Hematopoietic multipotent progenitor cell treated with erythropoietin and hydrocortisone succinate and interleukin-3 and kit ligand, for 15 days (in vitro differentiated cells): ENCODE data around the gene LRRC26.

Experiments used
- DNase-seq: peaks from one replicate; pipeline ENCODE4 v3.0.0-alpha.2; 2015; ENCODE audit warnings: low spot score

Gene LRRC26

DNA sequence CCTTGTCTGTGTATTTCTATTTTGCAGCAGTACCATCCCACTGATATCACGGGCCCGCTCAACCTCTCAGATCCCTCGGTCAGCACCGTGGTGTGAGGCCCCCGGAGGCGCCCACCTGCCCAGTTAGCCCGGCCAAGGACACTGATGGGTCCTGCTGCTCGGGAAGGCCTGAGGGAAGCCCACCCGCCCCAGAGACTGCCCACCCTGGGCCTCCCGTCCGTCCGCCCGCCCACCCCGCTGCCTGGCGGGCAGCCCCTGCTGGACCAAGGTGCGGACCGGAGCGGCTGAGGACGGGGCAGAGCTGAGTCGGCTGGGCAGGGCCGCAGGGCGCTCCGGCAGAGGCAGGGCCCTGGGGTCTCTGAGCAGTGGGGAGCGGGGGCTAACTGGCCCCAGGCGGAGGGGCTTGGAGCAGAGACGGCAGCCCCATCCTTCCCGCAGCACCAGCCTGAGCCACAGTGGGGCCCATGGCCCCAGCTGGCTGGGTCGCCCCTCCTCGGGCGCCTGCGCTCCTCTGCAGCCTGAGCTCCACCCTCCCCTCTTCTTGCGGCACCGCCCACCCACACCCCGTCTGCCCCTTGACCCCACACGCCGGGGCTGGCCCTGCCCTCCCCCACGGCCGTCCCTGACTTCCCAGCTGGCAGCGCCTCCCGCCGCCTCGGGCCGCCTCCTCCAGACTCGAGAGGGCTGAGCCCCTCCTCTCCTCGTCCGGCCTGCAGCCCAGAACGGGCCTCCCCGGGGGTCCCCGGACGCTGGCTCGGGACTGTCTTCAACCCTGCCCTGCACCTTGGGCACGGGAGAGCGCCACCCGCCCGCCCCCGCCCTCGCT is 1.9 kb downstream of the LRRC26 start:
- no peak for DNase-seq

DNA sequence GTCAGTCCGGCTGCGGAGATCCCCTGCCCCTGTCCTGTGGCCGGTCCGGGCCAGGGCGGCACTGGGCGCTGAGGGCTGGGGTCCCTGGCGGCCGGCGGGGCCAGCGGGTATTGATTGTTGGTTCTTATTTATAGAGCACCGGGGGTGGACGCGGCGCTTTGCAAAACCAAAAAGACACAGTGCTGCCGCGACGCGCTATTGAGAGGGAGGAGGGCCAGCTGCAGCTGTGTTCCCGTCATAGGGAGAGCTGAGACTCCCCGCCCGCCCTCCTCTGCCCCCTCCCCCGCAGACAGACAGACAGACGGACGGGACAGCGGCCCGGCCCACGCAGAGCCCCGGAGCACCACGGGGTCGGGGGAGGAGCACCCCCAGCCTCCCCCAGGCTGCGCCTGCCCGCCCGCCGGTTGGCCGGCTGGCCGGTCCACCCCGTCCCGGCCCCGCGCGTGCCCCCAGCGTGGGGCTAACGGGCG is 2.5 kb downstream of the LRRC26 start:
- DNase-seq, result no peak

DNA sequence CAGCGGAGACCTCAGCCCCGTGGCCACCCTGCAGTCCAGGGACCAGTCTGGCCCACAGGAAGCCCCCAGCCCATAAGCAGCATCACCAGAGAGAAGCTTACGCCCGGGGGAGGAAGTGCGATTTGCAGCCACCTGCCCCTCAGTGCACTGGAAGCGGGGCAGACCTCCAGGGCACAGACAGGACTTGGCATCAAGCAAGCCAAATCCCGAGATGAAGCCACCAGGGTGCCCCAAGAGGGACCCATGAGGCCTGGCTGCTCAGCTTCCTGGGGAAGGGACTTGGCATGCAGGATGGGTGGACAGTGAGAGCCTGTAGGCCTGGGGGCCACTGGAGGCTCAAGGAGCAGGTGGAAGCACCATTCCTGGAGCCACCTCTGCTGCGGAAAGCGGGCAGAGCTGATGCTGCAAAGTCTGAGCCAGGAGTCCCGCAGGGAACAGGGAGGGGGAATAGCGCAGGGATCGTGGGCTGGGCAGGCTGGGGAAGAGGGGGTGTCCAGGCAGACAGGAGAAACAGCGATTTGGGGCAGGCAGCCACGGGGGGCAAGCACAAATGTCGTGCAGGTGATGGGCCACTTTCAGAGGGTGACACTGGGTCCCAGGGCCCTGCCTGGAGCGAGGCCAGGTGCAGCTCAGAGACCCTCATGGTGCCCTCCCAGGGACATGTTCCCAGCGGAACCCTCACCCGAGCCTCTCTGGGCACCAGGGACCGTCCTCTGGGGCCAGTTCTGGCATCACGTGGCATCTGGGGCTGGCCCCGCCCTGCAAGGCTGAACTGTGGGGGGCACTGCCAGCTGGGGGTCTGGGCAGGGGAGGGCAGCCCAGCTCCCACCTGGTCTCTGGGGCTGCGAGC is 3.2 kb downstream of the LRRC26 start:
- no peak for DNase-seq

DNA sequence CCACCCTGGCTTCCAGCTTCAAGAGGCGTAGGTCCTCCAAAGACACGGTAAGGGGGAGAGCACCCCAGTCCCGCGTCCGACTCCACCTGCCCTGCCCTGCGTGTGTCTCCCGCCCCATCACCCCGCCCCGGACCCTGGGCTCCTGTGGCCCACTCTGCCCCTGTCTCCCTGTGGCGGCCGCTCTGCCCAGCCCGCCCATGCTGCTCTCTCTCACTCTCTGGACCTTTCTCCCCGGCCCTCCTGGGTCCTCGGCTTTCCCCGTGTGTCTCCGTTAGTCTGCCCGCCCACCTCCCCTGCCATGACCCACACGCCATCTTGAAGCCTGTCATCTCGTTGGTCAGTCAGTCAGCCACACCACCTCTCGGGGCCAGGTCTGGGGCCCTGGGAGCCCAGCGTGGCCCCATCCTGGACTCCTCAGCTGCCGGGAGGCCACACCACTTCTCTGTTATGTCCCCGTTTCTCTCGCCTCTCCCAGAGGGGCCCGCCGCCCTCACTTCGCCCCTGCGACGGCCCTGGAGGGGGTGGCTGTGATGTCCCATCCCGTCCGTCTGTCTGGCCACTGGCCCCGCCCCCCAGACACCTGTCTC is 4.5 kb downstream of the LRRC26 start:
- DNase-seq, result no peak

DNA sequence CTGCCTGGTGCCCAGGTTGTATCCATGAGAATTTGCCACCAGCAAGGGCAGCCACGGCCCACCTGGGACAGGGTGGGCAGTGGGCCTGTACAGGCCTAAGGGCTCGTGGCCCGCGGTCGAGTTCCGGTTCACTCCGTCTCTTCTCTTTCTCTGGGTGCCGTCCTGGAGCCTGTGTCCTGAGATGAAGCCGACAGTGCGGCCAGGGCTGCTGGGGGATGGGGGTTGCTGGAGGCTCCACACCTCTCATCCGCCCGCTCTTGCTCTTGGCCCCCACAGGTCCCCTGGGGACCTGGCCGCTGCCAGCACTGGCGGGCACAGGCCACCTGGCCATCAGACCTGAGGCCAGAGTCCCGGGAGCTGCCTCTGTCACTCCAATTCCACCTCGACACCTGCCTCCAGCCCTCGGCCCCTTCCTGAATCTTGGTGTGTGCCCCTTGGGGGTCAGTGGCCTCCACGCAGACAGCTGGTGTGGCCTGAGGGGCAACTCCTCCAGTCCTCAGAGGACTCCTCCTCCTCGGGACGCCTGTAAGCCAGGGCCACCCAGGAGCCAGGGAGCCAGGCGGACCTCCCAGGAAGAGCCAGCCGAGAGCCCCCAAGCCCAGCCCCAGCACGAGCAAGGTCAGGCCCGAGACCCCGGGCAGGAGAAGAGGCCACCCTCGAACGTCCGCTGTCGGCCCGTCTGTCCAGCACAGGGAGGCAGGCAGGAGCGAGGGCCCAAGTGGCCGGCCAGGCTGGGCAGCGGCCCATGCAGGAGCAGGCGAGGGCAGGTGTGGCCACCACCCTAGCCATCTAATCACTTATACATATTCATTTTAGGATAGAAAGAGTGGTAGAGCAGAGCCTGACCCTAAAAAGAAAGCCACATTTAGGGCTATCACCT is 5.2 kb downstream of the LRRC26 start:
- no peak for DNase-seq

DNA sequence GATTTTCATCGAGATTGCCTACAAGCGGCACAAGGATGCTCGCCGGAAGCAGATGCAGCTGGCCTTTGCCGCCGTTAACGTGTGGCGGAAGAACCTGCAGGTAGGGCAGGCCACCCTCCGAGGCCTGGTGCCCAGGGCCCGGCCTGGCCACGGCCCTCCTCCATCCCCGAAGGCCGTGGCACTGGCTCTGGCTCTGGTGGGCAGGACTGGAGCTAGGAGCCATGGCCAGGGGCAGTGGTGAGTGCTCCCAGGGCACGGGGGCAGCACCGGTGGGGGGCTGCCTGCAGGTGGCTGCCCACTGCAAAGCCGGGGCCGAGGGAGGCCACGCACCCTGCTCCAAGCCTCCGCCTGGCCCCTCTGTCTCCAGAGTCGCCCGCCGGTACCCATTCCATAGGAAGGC is 6.0 kb downstream of the LRRC26 start:
- DNase-seq, result no peak

DNA sequence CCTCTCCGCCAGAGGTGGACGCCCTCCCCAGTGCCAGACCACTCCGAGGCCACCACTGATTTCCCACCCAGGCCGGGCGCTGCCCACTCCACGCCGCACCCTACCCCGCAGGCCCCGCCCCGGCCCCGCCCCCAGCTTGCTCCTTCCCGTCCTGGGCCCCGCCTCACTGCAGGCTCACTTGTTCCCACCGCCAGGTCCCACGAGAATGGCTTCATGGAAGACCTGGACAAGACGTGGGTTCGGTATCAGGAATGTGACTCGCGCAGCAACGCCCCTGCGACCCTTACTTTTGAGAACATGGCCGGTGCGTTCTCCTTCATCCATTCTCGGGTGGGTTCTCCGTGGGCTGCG is 6.5 kb downstream of the LRRC26 start:
- DNase-seq, result no peak

DNA sequence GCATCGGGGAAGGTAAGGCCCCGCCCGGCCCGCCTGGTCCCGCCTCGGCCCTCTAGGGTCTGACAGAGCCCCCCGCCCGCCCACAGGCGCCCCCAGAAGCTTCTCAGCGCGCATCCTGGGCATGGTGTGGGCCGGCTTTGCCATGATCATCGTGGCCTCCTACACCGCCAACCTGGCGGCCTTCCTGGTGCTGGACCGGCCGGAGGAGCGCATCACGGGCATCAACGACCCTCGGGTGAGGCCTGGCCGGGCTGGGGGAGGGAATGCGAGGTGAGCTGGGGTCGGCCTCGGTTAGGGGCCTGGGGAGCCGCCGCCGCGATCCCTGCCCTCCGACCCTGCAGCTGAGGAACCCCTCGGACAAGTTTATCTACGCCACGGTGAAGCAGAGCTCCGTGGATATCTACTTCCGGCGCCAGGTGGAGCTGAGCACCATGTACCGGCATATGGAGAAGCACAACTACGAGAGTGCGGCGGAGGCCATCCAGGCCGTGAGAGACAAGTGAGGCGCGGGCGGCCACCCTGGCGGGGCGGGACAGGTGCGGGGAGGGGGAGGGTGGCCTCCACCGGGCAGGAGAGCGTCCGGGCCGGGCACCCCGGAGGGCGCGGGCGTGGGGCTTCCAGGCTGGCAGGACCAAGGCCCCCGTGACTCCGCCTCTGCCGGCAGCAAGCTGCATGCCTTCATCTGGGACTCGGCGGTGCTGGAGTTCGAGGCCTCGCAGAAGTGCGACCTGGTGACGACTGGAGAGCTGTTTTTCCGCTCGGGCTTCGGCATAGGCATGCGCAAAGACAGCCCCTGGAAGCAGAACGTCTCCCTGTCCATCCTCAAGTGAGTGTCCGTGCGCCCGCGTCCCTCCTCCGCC is 7.1 kb downstream of the LRRC26 start:
- no peak for DNase-seq

DNA sequence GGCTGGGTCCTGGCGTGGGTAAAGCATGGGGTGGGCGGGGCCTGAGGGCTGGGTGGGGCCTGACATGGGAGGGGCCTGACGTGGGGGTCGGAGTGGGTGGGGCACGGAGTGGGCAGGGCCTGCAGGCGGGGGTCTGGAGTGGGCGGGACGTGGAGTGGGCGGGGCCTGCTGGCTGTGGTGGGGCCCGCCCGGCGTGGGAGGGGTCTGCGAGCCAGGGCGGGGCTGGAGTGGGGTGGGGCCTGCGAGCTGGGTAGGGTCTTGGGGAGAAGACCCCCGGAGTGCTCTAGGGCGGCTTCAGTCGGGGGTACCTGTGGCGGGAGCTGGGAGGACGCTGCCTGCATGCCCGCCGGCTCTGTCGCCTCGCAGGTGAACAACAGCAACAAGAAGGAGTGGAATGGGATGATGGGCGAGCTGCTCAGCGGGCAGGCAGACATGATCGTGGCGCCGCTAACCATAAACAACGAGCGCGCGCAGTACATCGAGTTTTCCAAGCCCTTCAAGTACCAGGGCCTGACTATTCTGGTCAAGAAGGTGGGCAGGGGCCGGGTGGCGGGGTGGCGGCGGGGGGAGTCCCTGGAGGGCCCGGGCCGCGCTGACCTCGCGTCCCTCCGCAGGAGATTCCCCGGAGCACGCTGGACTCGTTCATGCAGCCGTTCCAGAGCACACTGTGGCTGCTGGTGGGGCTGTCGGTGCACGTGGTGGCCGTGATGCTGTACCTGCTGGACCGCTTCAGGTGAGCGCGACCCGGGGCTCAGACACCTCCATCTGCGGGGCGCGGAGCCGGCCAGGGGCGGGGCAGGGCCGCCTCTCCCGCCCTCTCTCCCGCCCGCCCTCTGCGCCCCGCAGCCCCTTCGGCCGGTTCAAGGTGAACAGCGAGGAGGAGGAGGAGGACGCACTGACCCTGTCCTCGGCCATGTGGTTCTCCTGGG is 8.0 kb downstream of the LRRC26 start:
- no peak for DNase-seq

DNA sequence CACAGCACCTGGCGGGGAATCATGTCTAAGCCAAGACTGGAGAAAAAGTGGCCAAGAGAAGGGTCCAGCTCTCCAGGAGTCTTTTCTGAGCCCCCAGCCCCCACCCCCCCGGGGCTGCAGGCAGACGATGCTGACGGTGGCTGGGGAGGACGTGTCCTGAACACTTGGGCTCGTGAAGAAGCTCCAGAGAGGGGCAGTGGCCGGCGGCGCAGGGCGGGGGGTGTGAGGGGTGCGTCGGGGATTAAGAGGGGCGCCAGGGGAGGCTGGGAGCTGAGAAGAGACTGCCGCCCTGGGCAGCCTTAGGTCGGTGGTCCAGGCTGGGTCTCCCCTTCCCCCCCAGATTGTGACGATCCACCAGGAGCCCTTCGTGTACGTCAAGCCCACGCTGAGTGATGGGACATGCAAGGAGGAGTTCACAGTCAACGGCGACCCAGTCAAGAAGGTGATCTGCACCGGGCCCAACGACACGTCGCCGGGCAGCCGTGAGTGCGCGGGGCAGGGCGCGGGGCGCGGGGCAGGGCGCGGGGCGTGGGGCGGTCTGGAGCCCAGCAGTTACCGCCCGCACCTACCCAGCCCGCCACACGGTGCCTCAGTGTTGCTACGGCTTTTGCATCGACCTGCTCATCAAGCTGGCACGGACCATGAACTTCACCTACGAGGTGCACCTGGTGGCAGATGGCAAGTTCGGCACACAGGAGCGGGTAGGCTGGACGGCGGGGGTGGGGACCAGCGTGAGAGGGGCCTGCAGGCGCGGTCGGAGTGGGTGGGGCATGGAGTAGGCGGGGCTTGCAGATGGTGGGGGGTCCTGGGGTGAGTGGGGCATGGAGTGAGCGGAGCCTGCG is 8.9 kb downstream of the LRRC26 start:
- no peak for DNase-seq

DNA sequence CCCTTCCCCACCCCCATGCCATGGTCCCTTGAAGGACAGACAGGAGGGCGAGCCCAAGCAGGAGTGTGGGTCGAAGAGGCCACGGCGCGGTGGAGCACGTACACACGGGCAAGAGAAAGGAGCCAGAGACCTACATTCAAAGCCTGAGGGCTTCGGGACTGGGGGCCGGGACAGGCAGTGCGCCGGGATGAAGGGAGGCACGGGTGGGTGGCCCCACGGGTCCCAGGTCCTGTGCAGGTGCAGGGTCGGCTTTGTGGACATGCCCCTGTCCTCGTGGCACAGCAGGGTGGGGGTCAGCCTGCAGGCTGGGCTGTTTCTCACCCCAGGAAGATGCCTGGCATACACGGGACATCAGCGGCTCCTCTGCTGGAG is 9.8 kb downstream of the LRRC26 start:
- DNase-seq, result no peak

DNA sequence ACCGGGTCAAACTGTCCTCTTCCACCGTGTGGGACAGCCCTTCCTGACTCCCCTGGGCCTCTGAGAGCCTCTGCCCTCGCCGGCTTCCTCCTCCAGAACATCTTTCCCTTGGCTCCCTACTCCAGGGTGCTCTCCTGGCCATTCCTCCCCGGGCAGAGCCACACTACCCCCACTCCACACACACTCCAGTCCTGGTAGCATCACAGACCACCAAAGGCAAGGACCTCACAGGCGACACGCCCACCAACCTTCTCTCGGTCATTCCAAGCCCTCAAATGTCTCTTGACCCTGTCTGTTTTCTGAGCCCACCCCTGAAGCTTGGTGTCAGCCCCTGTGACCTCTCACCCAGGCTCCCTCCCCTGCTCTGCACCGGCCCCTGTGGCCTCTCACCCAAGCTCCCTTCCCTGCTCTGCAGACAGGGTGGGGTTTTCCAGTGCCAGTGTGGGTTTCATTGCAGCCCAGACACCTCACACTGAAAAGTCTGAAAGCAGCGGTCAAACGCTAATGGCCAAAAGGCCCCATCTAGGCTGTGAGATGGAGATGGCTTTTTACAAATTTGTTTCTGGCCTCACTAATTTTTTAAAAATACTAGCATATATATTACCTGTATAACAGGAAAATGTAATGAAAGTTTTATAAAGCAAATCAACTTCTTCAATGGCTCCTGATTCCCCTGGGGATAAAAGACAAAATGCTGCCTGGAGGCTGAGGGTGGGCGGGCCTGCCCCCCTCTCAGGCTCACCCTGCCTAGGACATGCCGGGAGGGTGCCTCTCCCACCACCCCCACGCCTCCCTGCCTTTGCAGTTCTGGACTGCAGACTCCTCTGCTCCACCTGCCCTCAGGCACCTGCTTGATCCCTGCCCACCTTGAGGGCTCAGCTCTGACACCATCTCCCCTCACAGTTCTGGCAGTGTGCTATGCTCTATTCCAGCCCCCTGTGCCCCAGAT is 10.5 kb downstream of the LRRC26 start:
- no peak for DNase-seq

DNA sequence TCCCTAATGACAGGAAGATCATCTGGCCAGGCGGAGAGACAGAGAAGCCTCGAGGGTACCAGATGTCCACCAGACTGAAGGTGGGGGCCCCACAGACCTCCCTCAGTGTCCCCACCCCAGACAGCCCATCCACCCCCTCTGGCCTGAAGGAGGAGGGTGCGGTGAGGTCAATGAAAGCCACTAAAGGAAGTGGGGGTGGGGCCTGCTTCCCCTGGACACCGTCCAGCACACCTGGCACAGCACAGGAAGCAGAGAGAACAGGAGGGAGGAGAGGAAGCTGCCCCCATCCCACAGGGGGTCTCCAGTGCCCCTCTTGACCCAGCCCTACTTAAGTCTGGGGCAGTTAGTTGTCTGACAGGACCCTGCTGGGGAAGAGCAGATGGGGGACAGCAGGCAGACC is 11.2 kb downstream of the LRRC26 start:
- DNase-seq, result no peak

DNA sequence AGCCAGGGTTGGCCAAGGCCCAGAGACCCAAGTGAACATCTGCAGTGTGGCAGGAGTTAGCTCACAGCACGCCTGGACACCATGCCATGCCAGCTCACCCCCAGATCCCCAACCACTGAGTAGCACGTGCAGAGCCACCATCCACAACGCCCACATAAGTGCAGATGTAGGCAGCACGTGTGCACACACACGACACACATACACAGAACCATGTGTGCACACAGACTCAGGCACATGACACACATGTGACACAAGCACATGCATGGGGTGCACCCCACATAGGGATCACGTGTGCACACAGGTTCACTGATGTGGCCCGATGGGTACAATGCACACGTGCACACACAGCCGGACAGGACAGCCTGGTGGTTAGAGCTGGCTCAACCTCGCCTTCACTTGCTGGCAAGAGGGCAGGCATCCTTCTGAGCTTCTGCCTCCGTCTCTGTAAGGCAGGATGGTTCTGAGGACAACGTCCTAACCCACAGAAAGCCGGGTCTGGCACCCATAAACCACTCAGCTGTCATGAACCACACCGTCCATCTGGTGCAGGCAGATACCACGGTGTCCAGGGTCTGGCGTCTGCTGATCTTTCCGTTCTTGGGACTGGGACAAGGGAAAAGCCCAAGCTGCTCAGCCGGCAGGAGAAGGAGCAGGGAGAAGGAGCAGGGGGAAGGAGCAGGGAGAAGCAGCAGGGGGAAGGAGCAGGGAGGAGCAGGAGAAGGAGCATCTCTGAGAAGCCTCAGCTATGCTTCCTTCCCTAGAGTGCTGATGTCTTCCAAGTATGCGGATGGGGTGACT is 12.0 kb downstream of the LRRC26 start:
- no peak for DNase-seq

DNA sequence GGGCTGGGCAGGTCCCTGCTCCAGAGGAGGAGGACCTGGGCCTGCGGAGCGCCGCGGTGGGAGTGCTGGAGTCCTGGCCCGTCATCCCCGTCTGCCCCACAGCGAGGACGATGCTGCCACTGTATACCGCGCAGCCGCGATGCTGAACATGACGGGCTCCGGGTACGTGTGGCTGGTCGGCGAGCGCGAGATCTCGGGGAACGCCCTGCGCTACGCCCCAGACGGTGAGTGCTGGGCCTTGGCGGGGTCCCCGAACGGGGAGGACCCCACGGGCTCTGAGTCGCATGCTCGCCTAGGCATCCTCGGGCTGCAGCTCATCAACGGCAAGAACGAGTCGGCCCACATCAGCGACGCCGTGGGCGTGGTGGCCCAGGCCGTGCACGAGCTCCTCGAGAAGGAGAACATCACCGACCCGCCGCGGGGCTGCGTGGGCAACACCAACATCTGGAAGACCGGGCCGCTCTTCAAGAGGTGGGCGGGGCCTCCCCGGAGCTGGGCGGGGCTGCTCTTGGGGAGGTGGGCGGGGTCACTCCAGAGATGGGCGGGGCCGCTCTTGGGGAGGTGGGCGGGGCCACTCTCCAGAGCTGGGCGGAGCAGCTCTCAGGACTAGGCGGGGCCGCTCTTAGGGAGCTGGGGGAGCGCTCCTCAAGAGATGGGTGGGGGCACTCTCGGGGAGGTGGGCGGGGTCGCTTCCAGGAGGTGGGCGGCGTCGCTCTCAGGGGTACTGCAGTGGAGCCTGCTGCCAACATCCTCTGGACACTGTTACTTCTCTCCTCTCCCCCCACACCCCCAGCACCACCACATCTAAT is 13.1 kb downstream of the LRRC26 start:
- peak; percentile 81 for DNase-seq

DNA sequence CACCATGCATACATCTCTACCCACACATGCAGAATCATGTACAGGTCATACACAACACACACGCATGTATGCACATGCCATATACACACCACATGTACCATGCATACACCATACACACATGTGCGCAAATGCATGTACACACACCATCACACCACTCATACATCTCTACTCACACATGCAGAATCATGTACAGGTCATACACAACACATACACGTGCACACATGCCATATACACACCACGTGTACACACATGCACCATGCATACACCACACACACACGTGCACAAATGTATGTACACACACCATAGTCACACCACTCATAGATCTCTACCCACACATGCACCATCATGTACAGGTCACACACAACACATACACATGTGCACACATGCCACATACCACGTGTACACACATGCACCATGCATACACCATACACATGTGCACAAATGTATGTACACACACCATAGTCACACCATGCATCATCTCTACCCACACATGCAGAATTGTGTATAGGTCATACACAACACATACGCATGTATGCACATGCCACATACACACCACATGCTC is 16.9 kb downstream of the LRRC26 start:
- DNase-seq, result no peak
